HepG2 (cell line): ENCODE results near the gene NUTF2. TPM values are rescaled to one million over a fixed set of nuclear protein-coding genes. Genes with fewer than 3 reads are reported as not detected.

ENCODE experiments used
- FOXM1 ChIP-seq: sonication (generic); formaldehyde crosslinking; IDR thresholded peaks from 2 replicates; pipeline ENCODE4 v1.5.0; 2020; ENCODE audit warnings: missing genetic modification reagents
- FOXO1 ChIP-seq: sonication (generic); formaldehyde crosslinking; IDR thresholded peaks from 2 replicates; pipeline ENCODE4 v1.4.0; 2020; ENCODE audit warnings: missing genetic modification reagents
- GABPA ChIP-seq, 2 experiments: IDR thresholded peaks; 2 replicates each; pipeline ENCODE4 v1.6.1; 2011 to 2016; ENCODE audit warnings: low read depth in 2 of 2, low read length in 1 of 2, missing biosample characterization in 1 of 2, missing genetic modification characterization in 1 of 2
- MXI1 ChIP-seq: IDR thresholded peaks from 3 replicates; pipeline ENCODE4 v1.6.1; 2012; ENCODE audit warnings: low read depth, low read length, inconsistent platforms, borderline replicate concordance
- NR2F6 ChIP-seq, 2 experiments: IDR thresholded peaks; 2 replicates each; pipeline ENCODE4 v1.6.1; 2016; ENCODE audit warnings: antibody characterized with exemption in 1 of 2, mild to moderate bottlenecking in 1 of 2
- NR3C1 ChIP-seq: sonication (generic); formaldehyde crosslinking; IDR thresholded peaks from 2 replicates; pipeline ENCODE4 v1.4.0; 2020; ENCODE audit warnings: missing genetic modification reagents
- SRF ChIP-seq: IDR thresholded peaks from 2 replicates; pipeline ENCODE4 v1.6.1; 2011; ENCODE audit warnings: mild to moderate bottlenecking, low read depth, low read length, moderate library complexity
- TBX2 ChIP-seq: sonication (generic); formaldehyde crosslinking; IDR thresholded peaks from 2 replicates; pipeline ENCODE4 v1.5.0; 2020; ENCODE audit warnings: missing genetic modification reagents, mild to moderate bottlenecking, borderline replicate concordance
- ZNF253 ChIP-seq: sonication (generic); formaldehyde crosslinking; IDR thresholded peaks from 2 replicates; pipeline ENCODE4 v1.8.0; 2022; ENCODE audit warnings: mild to moderate bottlenecking, missing genetic modification reagents, borderline replicate concordance
- ZNF44 ChIP-seq: sonication (generic); formaldehyde crosslinking; IDR thresholded peaks from 2 replicates; pipeline ENCODE4 v1.5.1; 2020; ENCODE audit warnings: mild to moderate bottlenecking, missing genetic modification reagents
- ZNF720 ChIP-seq: sonication (generic); formaldehyde crosslinking; IDR thresholded peaks from 2 replicates; pipeline ENCODE4 v1.4.0; 2020; ENCODE audit warnings: missing genetic modification reagents
- ZNF746 ChIP-seq: sonication (generic); formaldehyde crosslinking; IDR thresholded peaks from 2 replicates; pipeline ENCODE4 v1.8.0; 2022; ENCODE audit warnings: mild to moderate bottlenecking, missing genetic modification reagents
- ZNF891 ChIP-seq: sonication (generic); formaldehyde crosslinking; IDR thresholded peaks from 2 replicates; pipeline ENCODE4 v1.5.0; 2020; ENCODE audit warnings: mild to moderate bottlenecking, missing genetic modification reagents
- ZSCAN31 ChIP-seq: sonication (generic); formaldehyde crosslinking; IDR thresholded peaks from 2 replicates; pipeline ENCODE4 v1.5.0; 2020; ENCODE audit warnings: low read depth, mild to moderate bottlenecking, missing genetic modification reagents
- ZSCAN9 ChIP-seq: IDR thresholded peaks from 2 replicates; pipeline ENCODE4 v1.6.1; 2016; ENCODE audit warnings: borderline replicate concordance
- polyA plus RNA-seq, 8 experiments: library from polyadenylated mRNA; depleted of rRNA in 3 of 8; stranded (reverse) in 7 of 8; unstranded in 1 of 8; fragments of >200 nt; fragmentation: Illumina TruSeq in 4 of 8; extraction: Trizol in 4 of 8; gene quantifications; 2 replicates each; pipeline versions ENCODE4 v1.2.1 to v1.2.3, GENCODE V29; 2011 to 2016; ENCODE audit warnings: low read depth in 4 of 8, missing spikeins in 1 of 8, mixed read lengths in 1 of 8; ENCODE audit not compliant: insufficient read depth in 1 of 8
- total RNA-seq, 5 experiments: library from RNA; depleted of rRNA; stranded (reverse); fragments of >200 nt; fragmentation: Illumina TruSeq; extraction: Trizol; gene quantifications; 2 replicates each; pipeline ENCODE4 v1.2.3, GENCODE V29; 2016; ENCODE audit warnings: low read depth in 1 of 5
- TF ChIP-seq, protein P1 (sequence below): sonication (generic); formaldehyde crosslinking; IDR thresholded peaks from 2 replicates; pipeline ENCODE4 v1.4.0; 2020; ENCODE audit warnings: missing genetic modification reagents
- TF ChIP-seq, protein P2 (sequence below): IDR thresholded peaks from 2 replicates; pipeline ENCODE4 v1.6.1; 2016; ENCODE audit warnings: missing biosample characterization, missing genetic modification reagents, low read depth
- TF ChIP-seq, protein P3 (sequence below): sonication (generic); formaldehyde crosslinking; IDR thresholded peaks from 2 replicates; pipeline ENCODE4 v1.4.0; 2020; ENCODE audit warnings: missing genetic modification reagents
- TF ChIP-seq, protein P4 (sequence below): sonication (generic); formaldehyde crosslinking; IDR thresholded peaks from 2 replicates; pipeline ENCODE4 v1.5.0; 2020; ENCODE audit warnings: mild to moderate bottlenecking, missing genetic modification reagents
- TF ChIP-seq, protein P5 (sequence below): IDR thresholded peaks from 2 replicates; pipeline ENCODE4 v1.6.1; 2016; ENCODE audit warnings: low read depth

Gene NUTF2
- total and polyA plus RNA-seq, 2 of the 13 experiments (the other 11 are each of a cell fraction or from before 2014, with no cell fraction given) = 168 to 214 TPM

DNA sequence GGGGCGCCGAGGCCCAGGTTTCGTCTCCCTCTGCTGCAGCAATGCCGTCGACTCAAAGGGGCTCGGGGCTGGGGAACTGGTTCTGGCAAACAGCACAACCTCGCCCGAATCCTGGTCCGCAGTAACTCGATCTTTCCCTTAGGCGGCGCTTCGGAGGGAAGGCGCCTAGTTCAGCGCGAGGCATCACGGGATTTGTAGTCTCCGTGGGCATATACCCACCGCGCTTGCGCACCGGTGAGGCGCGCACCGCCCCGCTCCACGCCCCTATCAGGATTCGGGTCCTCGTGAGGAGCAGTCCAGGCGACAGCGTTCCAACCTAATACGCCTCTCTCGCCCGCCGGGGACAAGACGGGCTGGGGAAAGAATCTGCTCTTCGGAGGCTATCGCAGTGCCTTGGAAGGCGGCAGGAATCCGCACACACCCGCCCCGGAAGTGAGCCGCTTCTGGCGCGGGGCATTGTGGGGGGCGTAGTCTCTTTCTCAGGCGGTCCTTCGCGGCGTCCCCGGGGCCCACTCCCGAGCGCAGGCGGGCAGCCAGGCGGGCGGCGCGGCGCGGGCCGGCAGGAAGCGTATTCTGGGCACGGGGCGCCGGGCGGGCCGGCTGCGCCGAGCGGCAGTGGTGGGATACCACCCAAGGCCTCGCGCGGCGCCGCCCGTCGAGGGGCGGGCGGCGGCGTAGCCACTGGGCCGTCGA, 4.8 kb upstream of the NUTF2 start, which contains the start of gene THAP11 (continued):
- TF ChIP-seq, protein P1, sequence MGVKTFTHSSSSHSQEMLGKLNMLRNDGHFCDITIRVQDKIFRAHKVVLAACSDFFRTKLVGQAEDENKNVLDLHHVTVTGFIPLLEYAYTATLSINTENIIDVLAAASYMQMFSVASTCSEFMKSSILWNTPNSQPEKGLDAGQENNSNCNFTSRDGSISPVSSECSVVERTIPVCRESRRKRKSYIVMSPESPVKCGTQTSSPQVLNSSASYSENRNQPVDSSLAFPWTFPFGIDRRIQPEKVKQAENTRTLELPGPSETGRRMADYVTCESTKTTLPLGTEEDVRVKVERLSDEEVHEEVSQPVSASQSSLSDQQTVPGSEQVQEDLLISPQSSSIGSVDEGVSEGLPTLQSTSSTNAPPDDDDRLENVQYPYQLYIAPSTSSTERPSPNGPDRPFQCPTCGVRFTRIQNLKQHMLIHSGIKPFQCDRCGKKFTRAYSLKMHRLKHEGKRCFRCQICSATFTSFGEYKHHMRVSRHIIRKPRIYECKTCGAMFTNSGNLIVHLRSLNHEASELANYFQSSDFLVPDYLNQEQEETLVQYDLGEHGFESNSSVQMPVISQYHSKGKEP (CRISPR knock-in tag) = 0 out of 2 replicates have a peak, but pooled peaks have one; percentile 69
- TF ChIP-seq FOXM1 (CRISPR knock-in tag) (no peak), ZSCAN9 (peak; percentile 37; the same call in 1 of the 2 replicates), TBX2 (CRISPR knock-in tag) (peak; percentile 77), ZNF44 (CRISPR knock-in tag) (peak; percentile 84; the same call in 1 of the 2 replicates), ZNF720 (CRISPR knock-in tag) (0 out of 2 replicates have a peak, but pooled peaks have one; percentile 27), ZNF253 (CRISPR knock-in tag) (no peak), ZNF891 (CRISPR knock-in tag) (peak; percentile 81; the same call in 1 of the 2 replicates), NR2F6 (IDR thresholded peaks at IDR 0.05) (no peak), NR2F6 (CRISPR knock-in tag; IDR thresholded peaks at IDR 0.05) (peak; percentile 41; the same call in 1 of the 2 replicates), NR3C1 (CRISPR knock-in tag) (no peak), MXI1 (peak; percentile 86), ZSCAN31 (CRISPR knock-in tag) (peak; percentile 71; the same call in 1 of the 2 replicates), FOXO1 (CRISPR knock-in tag) (peak; percentile 46; the same call in 1 of the 2 replicates), GABPA (IDR thresholded peaks at IDR 0.05; ENCODE audit: low read depth, low read length) (no peak), GABPA (CRISPR knock-in tag; IDR thresholded peaks at IDR 0.05; ENCODE audit: low read depth) (peak; percentile 91), ZNF746 (0 out of 2 replicates have a peak, but pooled peaks have one; percentile 18), SRF (0 out of 2 replicates have a peak, but pooled peaks have one; percentile 57)
- TF ChIP-seq, protein P2, sequence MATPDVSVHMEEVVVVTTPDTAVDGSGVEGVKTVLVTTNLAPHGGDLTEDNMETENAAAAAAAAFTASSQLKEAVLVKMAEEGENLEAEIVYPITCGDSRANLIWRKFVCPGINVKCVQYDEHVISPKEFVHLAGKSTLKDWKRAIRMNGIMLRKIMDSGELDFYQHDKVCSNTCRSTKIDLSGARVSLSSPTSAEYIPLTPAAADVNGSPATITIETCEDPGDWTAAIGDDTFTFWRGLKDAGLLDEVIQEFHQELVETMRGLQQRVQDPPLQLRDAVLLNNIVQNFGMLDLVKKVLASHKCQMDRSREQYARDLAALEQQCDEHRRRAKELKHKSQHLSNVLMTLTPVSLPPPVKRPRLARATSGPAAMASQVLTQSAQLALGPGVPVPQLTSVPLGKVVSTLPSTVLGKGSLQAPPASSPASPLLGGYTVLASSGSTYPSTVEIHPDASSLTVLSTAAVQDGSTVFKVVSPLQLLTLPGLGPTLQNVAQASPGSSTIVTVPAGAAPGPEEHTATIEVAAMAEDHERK = peak; percentile 52; the same call in 1 of the 2 replicates
- TF ChIP-seq, protein P3, sequence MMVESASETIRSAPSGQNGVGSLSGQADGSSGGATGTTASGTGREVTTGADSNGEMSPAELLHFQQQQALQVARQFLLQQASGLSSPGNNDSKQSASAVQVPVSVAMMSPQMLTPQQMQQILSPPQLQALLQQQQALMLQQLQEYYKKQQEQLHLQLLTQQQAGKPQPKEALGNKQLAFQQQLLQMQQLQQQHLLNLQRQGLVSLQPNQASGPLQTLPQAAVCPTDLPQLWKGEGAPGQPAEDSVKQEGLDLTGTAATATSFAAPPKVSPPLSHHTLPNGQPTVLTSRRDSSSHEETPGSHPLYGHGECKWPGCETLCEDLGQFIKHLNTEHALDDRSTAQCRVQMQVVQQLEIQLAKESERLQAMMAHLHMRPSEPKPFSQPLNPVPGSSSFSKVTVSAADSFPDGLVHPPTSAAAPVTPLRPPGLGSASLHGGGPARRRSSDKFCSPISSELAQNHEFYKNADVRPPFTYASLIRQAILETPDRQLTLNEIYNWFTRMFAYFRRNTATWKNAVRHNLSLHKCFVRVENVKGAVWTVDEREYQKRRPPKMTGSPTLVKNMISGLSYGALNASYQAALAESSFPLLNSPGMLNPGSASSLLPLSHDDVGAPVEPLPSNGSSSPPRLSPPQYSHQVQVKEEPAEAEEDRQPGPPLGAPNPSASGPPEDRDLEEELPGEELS (CRISPR knock-in tag) = peak; percentile 34; the same call in 1 of the 2 replicates
- TF ChIP-seq, protein P4, sequence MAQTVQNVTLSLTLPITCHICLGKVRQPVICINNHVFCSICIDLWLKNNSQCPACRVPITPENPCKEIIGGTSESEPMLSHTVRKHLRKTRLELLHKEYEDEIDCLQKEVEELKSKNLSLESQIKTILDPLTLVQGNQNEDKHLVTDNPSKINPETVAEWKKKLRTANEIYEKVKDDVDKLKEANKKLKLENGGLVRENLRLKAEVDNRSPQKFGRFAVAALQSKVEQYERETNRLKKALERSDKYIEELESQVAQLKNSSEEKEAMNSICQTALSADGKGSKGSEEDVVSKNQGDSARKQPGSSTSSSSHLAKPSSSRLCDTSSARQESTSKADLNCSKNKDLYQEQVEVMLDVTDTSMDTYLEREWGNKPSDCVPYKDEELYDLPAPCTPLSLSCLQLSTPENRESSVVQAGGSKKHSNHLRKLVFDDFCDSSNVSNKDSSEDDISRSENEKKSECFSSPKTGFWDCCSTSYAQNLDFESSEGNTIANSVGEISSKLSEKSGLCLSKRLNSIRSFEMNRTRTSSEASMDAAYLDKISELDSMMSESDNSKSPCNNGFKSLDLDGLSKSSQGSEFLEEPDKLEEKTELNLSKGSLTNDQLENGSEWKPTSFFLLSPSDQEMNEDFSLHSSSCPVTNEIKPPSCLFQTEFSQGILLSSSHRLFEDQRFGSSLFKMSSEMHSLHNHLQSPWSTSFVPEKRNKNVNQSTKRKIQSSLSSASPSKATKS (CRISPR knock-in tag) = 0 out of 2 replicates have a peak, but pooled peaks have one; percentile 50
- TF ChIP-seq, protein P5, sequence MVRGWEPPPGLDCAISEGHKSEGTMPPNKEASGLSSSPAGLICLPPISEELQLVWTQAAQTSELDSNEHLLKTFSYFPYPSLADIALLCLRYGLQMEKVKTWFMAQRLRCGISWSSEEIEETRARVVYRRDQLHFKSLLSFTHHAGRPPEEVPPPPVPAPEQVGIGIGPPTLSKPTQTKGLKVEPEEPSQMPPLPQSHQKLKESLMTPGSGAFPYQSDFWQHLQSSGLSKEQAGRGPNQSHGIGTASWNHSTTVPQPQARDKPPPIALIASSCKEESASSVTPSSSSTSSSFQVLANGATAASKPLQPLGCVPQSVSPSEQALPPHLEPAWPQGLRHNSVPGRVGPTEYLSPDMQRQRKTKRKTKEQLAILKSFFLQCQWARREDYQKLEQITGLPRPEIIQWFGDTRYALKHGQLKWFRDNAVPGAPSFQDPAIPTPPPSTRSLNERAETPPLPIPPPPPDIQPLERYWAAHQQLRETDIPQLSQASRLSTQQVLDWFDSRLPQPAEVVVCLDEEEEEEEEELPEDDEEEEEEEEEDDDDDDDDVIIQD = peak; percentile 53; the same call in 1 of the 2 replicates
